Mesendoderm (in vitro differentiated cells): ENCODE measurements around the gene CCT2.

ENCODE experiments used
- DNase-seq: peaks from one replicate; pipeline ENCODE4 v3.0.0; 2013
- H2AK5ac ChIP-seq: 2 replicates; pipeline ENCODE4 v1.6.1; 2013; ENCODE audit warnings: low read length, inconsistent platforms
- H2BK120ac ChIP-seq: 2 replicates; pipeline ENCODE4 v1.6.1; 2013; ENCODE audit warnings: low read depth, mild to moderate bottlenecking, low read length, moderate library complexity, mixed read lengths
- H2BK15ac ChIP-seq: replicated peaks from 2 replicates; pipeline ENCODE4 v1.6.1; 2013; ENCODE audit warnings: low read depth, mild to moderate bottlenecking, moderate library complexity
- H2BK5ac ChIP-seq: 2 replicates; pipeline ENCODE4 v1.6.1; 2013; ENCODE audit warnings: low read length, inconsistent platforms
- H3K18ac ChIP-seq: 2 replicates; pipeline ENCODE4 v1.6.1; 2013; ENCODE audit warnings: mild to moderate bottlenecking, low read length, mixed read lengths
- H3K23ac ChIP-seq: one replicate; pipeline ENCODE4 v1.6.1; 2013; ENCODE audit warnings: low read length
- H3K27ac ChIP-seq: 2 replicates; pipeline ENCODE4 v1.5.1; 2013; ENCODE audit warnings: low read depth, mild to moderate bottlenecking, inconsistent platforms, low read length, moderate library complexity
- H3K27me3 ChIP-seq: 2 replicates; pipeline ENCODE4 v1.6.1; 2013; ENCODE audit warnings: low read length, control low read depth, mild to moderate bottlenecking, inconsistent platforms; ENCODE audit not compliant: insufficient read depth, poor library complexity
- H3K36me3 ChIP-seq: 2 replicates; pipeline ENCODE4 v1.6.1; 2013; ENCODE audit warnings: low read length, inconsistent platforms; ENCODE audit not compliant: control insufficient read depth, insufficient read depth
- H3K4ac ChIP-seq: one replicate; pipeline ENCODE4 v1.6.1; 2013; ENCODE audit warnings: low read depth, mild to moderate bottlenecking, low read length, moderate library complexity
- H3K4me1 ChIP-seq: 2 replicates; pipeline ENCODE4 v1.6.1; 2013; ENCODE audit warnings: low read depth, low read length, inconsistent platforms; ENCODE audit not compliant: control insufficient read depth
- H3K4me2 ChIP-seq: 2 replicates; pipeline ENCODE4 v1.6.1; 2013; ENCODE audit warnings: low read length
- H3K4me3 ChIP-seq: 2 replicates; pipeline ENCODE4 v1.5.1; 2013; ENCODE audit warnings: mild to moderate bottlenecking, low read length
- H3K56ac ChIP-seq: one replicate; pipeline ENCODE4 v1.6.1; 2013; ENCODE audit warnings: low read length
- H3K79me1 ChIP-seq: 2 replicates; pipeline ENCODE4 v1.6.1; 2013; ENCODE audit warnings: low read length, inconsistent platforms
- H3K79me2 ChIP-seq: 2 replicates; pipeline ENCODE4 v1.6.1; 2013; ENCODE audit warnings: mild to moderate bottlenecking, low read length; ENCODE audit not compliant: control insufficient read depth, insufficient read depth
- H3K9ac ChIP-seq: 2 replicates; pipeline ENCODE4 v1.6.1; 2013; ENCODE audit warnings: low read length, inconsistent platforms
- H4K5ac ChIP-seq: one replicate; pipeline ENCODE4 v1.6.1; 2013; ENCODE audit warnings: low read length
- H4K8ac ChIP-seq: one replicate; pipeline ENCODE4 v1.6.1; 2013; ENCODE audit warnings: low read depth, mild to moderate bottlenecking, control low read depth, low read length, moderate library complexity
- WGBS: extraction: QIAGEN DNeasy Blood & Tissue Kit; methylation state at CpG from one replicate; pipeline ENCODE4 v1.1.7; 2013; ENCODE audit warnings: low lambda C conversion rate, missing lambda C conversion rate; ENCODE audit not compliant: insufficient coverage; ENCODE audit errors: extremely low coverage; 5-methylcytosine and 5-hydroxymethylcytosine counted together

CCT2 gene

DNA sequence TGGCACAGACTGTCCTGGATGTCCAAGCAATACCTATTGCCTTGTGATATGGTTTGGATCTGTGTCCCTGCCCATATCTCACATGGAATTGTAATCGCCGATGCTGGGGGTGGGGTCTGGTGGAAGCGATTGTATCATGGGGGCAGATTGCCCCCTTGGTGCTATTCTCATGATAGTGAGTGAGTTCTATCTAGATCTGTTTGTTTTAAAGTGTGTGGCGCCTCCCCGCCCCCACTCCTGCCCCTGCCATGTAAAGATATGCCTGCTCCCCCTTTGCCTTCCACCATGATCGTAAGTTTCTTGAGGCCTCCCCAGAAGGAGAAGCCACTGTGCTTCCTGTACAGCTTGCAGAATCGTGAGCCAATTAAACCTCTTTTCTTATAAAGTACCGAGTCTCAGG lies 42.2 kb downstream of the CCT2 start:
- H3K79me1 ChIP-seq, result no peaks in the 10 kb centered on the region
- no peak overlapping the region for H3K4me3 ChIP-seq
- no peak overlapping the region for H2BK15ac ChIP-seq
- H3K4ac ChIP-seq, result no peak overlapping the region
- H4K8ac ChIP-seq, result no peak overlapping the region
- H3K27ac ChIP-seq, result no peak overlapping the region
- H3K4me1 ChIP-seq, result no peaks in the 10 kb centered on the region
- H3K18ac ChIP-seq, result no peak overlapping the region
- no peak for DNase-seq
- H3K36me3 ChIP-seq, result no peaks in the 10 kb centered on the region
- H3K9ac ChIP-seq, result no peak overlapping the region
- WGBS, result no CpG with 5 or more reads among the region's 8 CpGs
- no peaks in the 10 kb centered on the region for H3K79me2 ChIP-seq
- no peak overlapping the region for H2AK5ac ChIP-seq
- no peaks in the 10 kb centered on the region for H3K27me3 ChIP-seq
- no peak overlapping the region for H4K5ac ChIP-seq
- H2BK5ac ChIP-seq, result no peak overlapping the region
- no peak overlapping the region for H3K23ac ChIP-seq
- H3K4me2 ChIP-seq, result no peak overlapping the region
- H3K56ac ChIP-seq, result no peak overlapping the region
- H2BK120ac ChIP-seq, result no peak overlapping the region

DNA sequence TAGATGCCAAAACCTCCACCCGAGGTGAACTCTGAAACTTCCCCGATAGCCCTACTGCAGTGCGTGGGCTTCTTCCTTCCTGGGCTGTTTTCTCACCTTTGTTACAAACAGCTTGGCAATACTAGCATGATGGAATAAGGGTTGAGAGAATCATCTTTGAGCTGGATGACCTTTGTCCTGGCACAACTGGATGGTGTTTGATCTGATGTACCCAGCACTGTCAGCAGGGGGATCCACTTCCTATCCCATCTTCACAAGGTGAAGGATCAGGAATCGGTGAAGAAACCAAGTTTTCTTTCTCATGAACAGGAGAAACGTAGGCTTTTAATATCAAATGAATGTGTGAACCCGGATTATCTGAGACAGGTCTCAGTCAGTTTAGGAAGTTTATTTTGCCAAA lies 44.9 kb downstream of the CCT2 start:
- Histone ChIP-seq H3K4ac (no peak overlapping the region), H3K4me1 (no peaks in the 10 kb centered on the region), H4K8ac (no peak overlapping the region), H3K56ac (no peak overlapping the region), H2BK5ac (no peak overlapping the region), H3K27me3 (no peaks in the 10 kb centered on the region), H4K5ac (no peak overlapping the region), H3K4me2 (no peak overlapping the region), H3K9ac (no peak overlapping the region), H2AK5ac (no peak overlapping the region), H2BK15ac (no peak overlapping the region), H3K18ac (no peak overlapping the region), H3K79me1 (no peaks in the 10 kb centered on the region), H3K23ac (no peak overlapping the region), H3K27ac (no peak overlapping the region), H2BK120ac (no peak overlapping the region), H3K79me2 (no peaks in the 10 kb centered on the region), H3K4me3 (no peak overlapping the region), H3K36me3 (no peaks in the 10 kb centered on the region)
- WGBS, result no CpG with 5 or more reads among the region's 6 CpGs
- DNase-seq, result peak; percentile 44

DNA sequence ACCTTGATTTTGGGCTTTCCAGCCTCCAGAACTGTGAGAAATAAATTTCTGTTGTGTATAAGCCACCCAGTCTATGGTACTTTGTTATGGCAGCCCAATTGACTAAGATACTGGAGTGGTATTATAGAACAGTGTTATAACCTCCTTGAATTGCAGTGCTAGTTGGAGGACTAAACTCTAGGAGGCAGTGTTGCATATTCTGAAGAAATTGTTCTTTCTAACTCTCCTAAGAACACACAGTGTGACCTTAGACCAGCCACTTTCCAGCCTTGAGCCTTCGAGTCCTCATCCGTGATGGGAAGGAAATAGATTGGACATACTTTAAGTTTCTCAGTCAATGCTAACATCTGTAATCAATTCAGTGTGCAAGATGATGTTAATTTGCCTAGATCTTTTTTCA lies 47.8 kb downstream of the CCT2 start:
- Histone ChIP-seq H3K27ac (no peak overlapping the region), H3K36me3 (no peaks in the 10 kb centered on the region), H3K18ac (no peak overlapping the region), H3K4me3 (no peak overlapping the region), H2BK5ac (no peak overlapping the region), H4K5ac (no peak overlapping the region), H3K4me2 (no peak overlapping the region), H3K79me2 (no peaks in the 10 kb centered on the region), H3K23ac (no peak overlapping the region), H3K4ac (no peak overlapping the region), H3K4me1 (no peaks in the 10 kb centered on the region), H3K27me3 (no peaks in the 10 kb centered on the region), H2BK120ac (no peak overlapping the region), H4K8ac (no peak overlapping the region), H3K9ac (no peak overlapping the region), H3K79me1 (no peaks in the 10 kb centered on the region), H2AK5ac (no peak overlapping the region), H3K56ac (no peak overlapping the region), H2BK15ac (no peak overlapping the region)
- no CpG with 5 or more reads among the region's 2 CpGs for WGBS
- DNase-seq, result peak; percentile 51

DNA sequence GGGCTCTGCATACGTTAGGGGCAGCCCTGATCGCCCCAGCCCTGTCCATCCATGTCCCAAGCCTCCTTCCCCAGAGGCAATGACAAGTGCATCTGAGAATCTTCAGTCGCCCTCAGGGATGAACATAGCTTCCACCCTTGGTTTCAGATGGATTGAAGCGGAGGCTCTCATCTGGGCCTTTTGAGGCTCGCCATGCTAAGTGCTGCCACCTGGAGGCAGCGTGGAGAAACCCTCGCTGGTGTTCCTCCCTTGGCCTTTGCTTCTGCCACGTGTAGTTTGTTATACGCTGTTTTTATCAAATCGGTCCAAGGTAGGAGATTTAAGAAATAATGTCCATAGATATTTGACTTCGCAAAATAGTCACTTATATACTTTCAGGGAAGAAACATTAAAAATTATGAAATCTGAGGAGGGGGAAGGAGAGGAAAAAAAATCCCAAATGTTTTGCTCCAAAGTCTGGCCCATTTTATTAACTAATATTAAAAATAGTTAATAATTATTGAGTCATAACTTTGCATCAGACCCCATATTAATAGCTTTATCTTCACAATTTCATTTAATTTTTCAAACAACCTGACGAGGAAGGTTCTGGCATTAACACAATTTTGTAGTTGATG lies 54.2 kb downstream of the CCT2 start:
- no CpG with 5 or more reads among the region's 12 CpGs for WGBS

DNA sequence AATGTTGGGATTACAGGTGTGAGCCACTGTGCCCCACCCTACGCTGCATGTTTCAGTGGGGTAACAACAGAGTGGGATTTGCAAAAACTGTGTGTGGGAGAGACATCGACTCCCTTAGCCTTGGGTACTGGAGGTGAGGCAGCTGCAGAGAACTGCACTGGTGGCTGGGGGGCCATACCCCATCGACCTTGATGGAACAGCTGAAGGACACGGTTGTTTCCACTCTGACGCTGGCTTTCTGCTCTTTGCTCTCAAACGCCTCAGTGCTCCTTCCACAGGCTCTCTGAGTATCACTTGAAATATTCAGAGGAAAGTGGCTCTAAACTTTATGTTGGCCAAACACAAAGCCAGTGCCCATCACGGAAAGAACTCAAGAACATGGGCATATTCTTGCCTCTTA lies 56.3 kb downstream of the CCT2 start:
- H3K4me2 ChIP-seq, result no peak overlapping the region
- H3K4me3 ChIP-seq, result no peak overlapping the region
- H3K56ac ChIP-seq, result no peak overlapping the region
- H3K23ac ChIP-seq, result no peak overlapping the region
- WGBS, result no CpG with 5 or more reads among the region's 7 CpGs
- H3K79me2 ChIP-seq, result no peaks in the 10 kb centered on the region
- no peak overlapping the region for H3K18ac ChIP-seq
- no peak overlapping the region for H3K27ac ChIP-seq
- H2BK120ac ChIP-seq, result no peak overlapping the region
- H3K4ac ChIP-seq, result no peak overlapping the region
- H2BK15ac ChIP-seq, result no peak overlapping the region
- H2BK5ac ChIP-seq, result no peak overlapping the region
- DNase-seq, result no peak
- no peaks in the 10 kb centered on the region for H3K27me3 ChIP-seq
- no peaks in the 10 kb centered on the region for H3K36me3 ChIP-seq
- no peaks in the 10 kb centered on the region for H3K4me1 ChIP-seq
- H4K8ac ChIP-seq, result no peak overlapping the region
- no peak overlapping the region for H3K9ac ChIP-seq
- no peak overlapping the region for H2AK5ac ChIP-seq
- no peak overlapping the region for H4K5ac ChIP-seq
- no peaks in the 10 kb centered on the region for H3K79me1 ChIP-seq

More for the DNA sequence above, 54.2 kb downstream of the CCT2 start:
- Histone ChIP-seq H3K9ac (no peak overlapping the region), H3K4ac (no peak overlapping the region), H3K4me3 (no peak overlapping the region), H3K18ac (no peak overlapping the region), H3K36me3 (no peaks in the 10 kb centered on the region), H2BK5ac (no peak overlapping the region), H2BK120ac (no peak overlapping the region), H3K23ac (no peak overlapping the region), H3K79me2 (no peaks in the 10 kb centered on the region), H3K4me2 (no peak overlapping the region), H2AK5ac (no peak overlapping the region), H3K79me1 (no peaks in the 10 kb centered on the region), H4K5ac (no peak overlapping the region), H3K27ac (no peak overlapping the region), H3K27me3 (no peaks in the 10 kb centered on the region), H4K8ac (no peak overlapping the region), H2BK15ac (no peak overlapping the region), H3K4me1 (no peaks in the 10 kb centered on the region), H3K56ac (no peak overlapping the region)
- DNase-seq, result peak; percentile 80

DNA sequence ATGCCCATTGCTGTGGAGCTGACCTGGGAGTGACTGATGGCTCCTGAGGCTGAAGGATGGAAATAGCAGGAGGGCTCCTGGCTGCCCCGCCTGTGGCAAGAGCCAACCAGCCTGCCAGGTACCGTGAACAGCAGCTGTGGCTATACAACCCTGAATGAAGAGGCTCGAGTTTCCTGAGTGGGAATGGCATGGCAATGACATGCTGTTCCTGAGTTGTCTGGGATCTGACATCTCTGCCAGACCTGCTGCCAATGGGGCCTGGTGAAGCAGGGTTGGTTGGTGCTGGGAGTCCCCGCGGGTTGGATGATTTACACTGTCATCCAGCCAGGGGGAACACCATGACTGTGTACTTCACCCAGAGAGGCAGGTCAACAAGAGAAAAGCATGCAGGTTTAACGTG lies 57.3 kb downstream of the CCT2 start:
- H4K8ac ChIP-seq, result no peak overlapping the region
- H2BK15ac ChIP-seq, result no peak overlapping the region
- H3K4me3 ChIP-seq, result no peak overlapping the region
- no peaks in the 10 kb centered on the region for H3K4me1 ChIP-seq
- no peak for DNase-seq
- H3K56ac ChIP-seq, result no peak overlapping the region
- no peaks in the 10 kb centered on the region for H3K79me1 ChIP-seq
- no peak overlapping the region for H2AK5ac ChIP-seq
- no peaks in the 10 kb centered on the region for H3K36me3 ChIP-seq
- H3K27me3 ChIP-seq, result no peaks in the 10 kb centered on the region
- H3K4ac ChIP-seq, result no peak overlapping the region
- H2BK5ac ChIP-seq, result no peak overlapping the region
- no peak overlapping the region for H3K27ac ChIP-seq
- H3K4me2 ChIP-seq, result no peak overlapping the region
- H3K18ac ChIP-seq, result no peak overlapping the region
- no peak overlapping the region for H3K9ac ChIP-seq
- WGBS, result no CpG with 5 or more reads among the region's 6 CpGs
- H4K5ac ChIP-seq, result no peak overlapping the region
- H3K79me2 ChIP-seq, result no peaks in the 10 kb centered on the region
- H3K23ac ChIP-seq, result no peak overlapping the region
- no peak overlapping the region for H2BK120ac ChIP-seq
